OCI-M2 (cell line): ENCODE results near the gene PSMD4.

Experiments used
- DNase-seq: peaks from one replicate; lab custom pipeline; 2025; ENCODE audit not compliant: unreplicated experiment; lab: John Stamatoyannopoulos, UW

PSMD4 gene

GRCh38 chr1:151294742-151295462 lies 40.4 kb downstream of the PSMD4 start:
- DNase-seq: no peak

GRCh38 chr1:151309811-151310323 lies 55.3 kb downstream of the PSMD4 start:
- no peak for DNase-seq

GRCh38 chr1:151311011-151311410 lies 56.5 kb downstream of the PSMD4 start:
- no peak for DNase-seq

- DNase-seq: no peak
These were observed 57.2 kb downstream of the PSMD4 start for GRCh38 chr1:151311589-151312331.

GRCh38 chr1:151312411-151312810 lies 57.9 kb downstream of the PSMD4 start:
- no peak for DNase-seq

GRCh38 chr1:151312826-151313225 lies 58.3 kb downstream of the PSMD4 start:
- no peak for DNase-seq

GRCh38 chr1:151313501-151313900 lies 59.0 kb downstream of the PSMD4 start:
- DNase-seq: no peak

GRCh38 chr1:151314137-151314875 lies 59.8 kb downstream of the PSMD4 start:
- no peak for DNase-seq

- no peak for DNase-seq
These were observed 61.2 kb downstream of the PSMD4 start for GRCh38 chr1:151315565-151316235.
